ENCODE results near the gene BEST3.

BEST3 gene

DNA sequence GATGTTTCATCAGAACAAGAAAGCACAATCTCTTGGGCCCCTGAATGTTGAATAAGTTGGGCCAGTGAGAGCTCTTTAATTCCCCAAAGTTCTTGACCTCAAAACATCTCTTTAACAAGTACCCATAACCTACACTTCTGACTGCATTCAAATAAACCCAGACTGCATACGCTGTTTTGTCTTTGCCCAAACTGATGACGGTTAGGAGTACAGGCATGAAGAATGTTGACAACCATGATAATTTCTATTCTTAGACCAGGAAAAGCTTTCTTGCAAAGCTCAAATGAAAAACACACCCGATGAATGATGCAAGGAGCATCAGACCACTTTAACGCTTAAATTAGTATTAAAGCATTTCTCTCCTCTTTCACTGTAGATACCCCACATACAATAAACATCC is 27.8 kb upstream of the BEST3 start:
- no peaks in the 10 kb centered on the region for H3K27me3 ChIP-seq (ENCODE audit: insufficient read depth, insufficient read length)
- TF ChIP-seq YY1 (IDR thresholded peaks at IDR 0.05; ENCODE audit: insufficient read depth, insufficient read length) (no peak), SUZ12 (IDR thresholded peaks at IDR 0.05; ENCODE audit: extremely low read depth, insufficient read depth, insufficient read length) (no peak), ZNF274 (IDR thresholded peaks at IDR 0.05; ENCODE audit: low read depth, low read length) (no peak)
- no peak for DNase-seq (ENCODE audit: low read depth, low spot score)
- H3K9me3 ChIP-seq (ENCODE audit: insufficient read depth, low read length): no peaks in the 10 kb centered on the region
- no peaks in the 10 kb centered on the region for H3K36me3 ChIP-seq (ENCODE audit: insufficient read depth, insufficient read length, low read length)
- H3K4me1 ChIP-seq (ENCODE audit: insufficient read depth, insufficient read length): no peaks in the 10 kb centered on the region
- H3K9ac ChIP-seq (ENCODE audit: insufficient read length, low read depth): no peak overlapping the region
- H3K4me3 ChIP-seq (ENCODE audit: insufficient read length, low read depth): no peak overlapping the region

DNA sequence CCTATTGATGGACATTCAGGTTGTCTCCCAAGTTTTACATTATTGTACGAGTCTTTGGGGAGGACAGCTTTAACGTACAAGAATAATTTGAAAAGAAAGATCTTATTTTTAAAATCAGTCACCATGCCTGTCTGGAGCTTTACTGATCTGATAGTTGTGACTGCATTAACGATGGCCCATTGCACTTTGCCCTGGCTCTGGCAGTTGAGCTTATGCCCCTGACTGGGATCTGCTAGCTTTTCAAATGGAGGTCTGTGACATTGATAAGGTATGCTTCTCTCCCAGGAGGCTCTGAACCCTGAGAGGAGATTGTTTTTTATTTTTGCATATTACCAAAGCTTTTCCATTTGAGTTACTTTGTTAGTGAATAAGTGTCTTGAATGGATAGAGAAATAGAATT is 21.6 kb upstream of the BEST3 start:
- DNase-seq (ENCODE audit: low read depth, low spot score): no peak
- no peaks in the 10 kb centered on the region for H3K4me1 ChIP-seq (ENCODE audit: insufficient read depth, insufficient read length)
- no peaks in the 10 kb centered on the region for H3K36me3 ChIP-seq (ENCODE audit: insufficient read depth, insufficient read length, low read length)
- H3K4me3 ChIP-seq (ENCODE audit: insufficient read length, low read depth): no peak overlapping the region
- no peak overlapping the region for H3K9ac ChIP-seq (ENCODE audit: insufficient read length, low read depth)
- H3K9me3 ChIP-seq (ENCODE audit: insufficient read depth, low read length): no peaks in the 10 kb centered on the region
- TF ChIP-seq YY1 (IDR thresholded peaks at IDR 0.05; ENCODE audit: insufficient read depth, insufficient read length) (no peak), ZNF274 (IDR thresholded peaks at IDR 0.05; ENCODE audit: low read depth, low read length) (no peak), SUZ12 (IDR thresholded peaks at IDR 0.05; ENCODE audit: extremely low read depth, insufficient read depth, insufficient read length) (no peak)
- H3K27me3 ChIP-seq (ENCODE audit: insufficient read depth, insufficient read length): no peaks in the 10 kb centered on the region

DNA sequence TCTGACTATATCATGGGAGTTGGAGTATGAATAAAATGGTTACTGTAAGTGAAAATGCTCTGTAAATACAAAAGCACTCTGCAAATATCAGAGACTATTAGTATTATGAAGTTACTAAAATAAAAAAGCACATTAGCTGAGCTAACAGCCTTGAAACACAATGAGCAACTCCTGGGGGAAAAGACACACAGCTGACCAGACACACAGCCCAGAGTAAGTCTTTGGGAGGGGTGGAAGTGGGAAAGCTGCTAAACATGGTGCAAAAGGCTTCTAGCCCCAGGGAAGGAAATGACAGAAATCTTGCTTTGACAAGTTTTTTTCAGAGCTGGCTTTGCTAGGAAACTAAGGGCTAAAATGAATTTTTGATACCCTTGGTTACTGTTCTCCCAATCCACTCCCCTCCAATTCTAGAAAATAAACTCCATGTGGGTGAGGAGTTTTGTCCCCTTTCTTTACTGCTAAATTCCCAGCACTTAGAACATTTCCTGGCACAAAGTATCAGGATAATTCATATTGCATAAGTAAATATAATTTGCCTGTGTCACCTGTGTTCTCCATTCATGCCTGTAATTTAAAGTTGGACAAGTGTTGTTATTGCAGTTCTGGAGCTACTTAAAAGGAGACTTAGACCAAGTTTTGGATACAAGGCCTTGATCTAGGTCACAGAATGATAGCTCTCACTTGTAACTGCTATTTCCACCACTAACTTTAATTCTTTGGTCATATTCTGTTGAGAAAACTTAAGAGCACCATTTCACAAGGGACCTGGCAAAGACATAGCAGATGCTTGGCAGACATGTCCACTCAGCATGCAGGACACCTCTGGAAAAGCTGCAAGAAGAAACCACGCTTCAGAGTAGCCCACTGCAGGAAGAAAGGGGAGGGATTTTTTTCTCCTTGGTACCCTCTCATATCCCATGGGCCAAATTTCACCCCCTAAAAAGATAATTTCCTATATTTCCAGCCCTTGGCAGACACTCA is 20.5 kb upstream of the BEST3 start:
- TF ChIP-seq ZNF274 (IDR thresholded peaks at IDR 0.05; ENCODE audit: low read depth, low read length): no peak
- no peak for TF ChIP-seq YY1 (IDR thresholded peaks at IDR 0.05; ENCODE audit: insufficient read depth, insufficient read length)
- TF ChIP-seq SUZ12 (IDR thresholded peaks at IDR 0.05; ENCODE audit: extremely low read depth, insufficient read depth, insufficient read length): no peak
- Histone ChIP-seq H3K36me3 (ENCODE audit: insufficient read depth, insufficient read length, low read length) (no peaks in the 10 kb centered on the region), H3K4me3 (ENCODE audit: insufficient read length, low read depth) (no peak overlapping the region), H3K4me1 (ENCODE audit: insufficient read depth, insufficient read length) (no peaks in the 10 kb centered on the region), H3K9me3 (ENCODE audit: insufficient read depth, low read length) (no peaks in the 10 kb centered on the region), H3K9ac (ENCODE audit: insufficient read length, low read depth) (no peak overlapping the region), H3K27me3 (ENCODE audit: insufficient read depth, insufficient read length) (no peaks in the 10 kb centered on the region)
- no peak for DNase-seq (ENCODE audit: low read depth, low spot score)

DNA sequence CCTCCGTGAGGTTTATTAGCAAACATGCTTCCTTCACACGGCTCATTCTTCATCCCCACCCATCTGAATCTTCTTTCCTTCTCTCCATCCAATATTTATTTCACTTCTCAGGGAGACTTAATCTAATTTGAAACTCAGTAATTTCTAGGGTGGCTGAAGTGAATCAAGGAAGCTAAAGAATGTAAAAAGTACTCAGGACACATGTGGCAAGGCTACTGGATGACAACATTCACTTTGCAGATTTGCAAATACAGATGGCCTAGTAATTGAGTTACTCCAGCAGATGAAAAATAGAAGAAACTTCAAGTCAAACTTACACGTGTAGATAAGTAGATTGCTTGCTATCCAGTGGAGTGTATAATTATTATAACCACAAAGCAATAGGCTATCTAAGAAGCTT is 15.4 kb upstream of the BEST3 start:
- DNase-seq (ENCODE audit: low read depth, low spot score): no peak
- Histone ChIP-seq H3K27me3 (ENCODE audit: insufficient read depth, insufficient read length) (no peaks in the 10 kb centered on the region), H3K9ac (ENCODE audit: insufficient read length, low read depth) (no peak overlapping the region), H3K4me3 (ENCODE audit: insufficient read length, low read depth) (no peak overlapping the region), H3K36me3 (ENCODE audit: insufficient read depth, insufficient read length, low read length) (no peaks in the 10 kb centered on the region), H3K4me1 (ENCODE audit: insufficient read depth, insufficient read length) (no peaks in the 10 kb centered on the region), H3K9me3 (ENCODE audit: insufficient read depth, low read length) (no peaks in the 10 kb centered on the region)
- TF ChIP-seq YY1 (IDR thresholded peaks at IDR 0.05; ENCODE audit: insufficient read depth, insufficient read length) (no peak), SUZ12 (IDR thresholded peaks at IDR 0.05; ENCODE audit: extremely low read depth, insufficient read depth, insufficient read length) (no peak), ZNF274 (IDR thresholded peaks at IDR 0.05; ENCODE audit: low read depth, low read length) (no peak)

DNA sequence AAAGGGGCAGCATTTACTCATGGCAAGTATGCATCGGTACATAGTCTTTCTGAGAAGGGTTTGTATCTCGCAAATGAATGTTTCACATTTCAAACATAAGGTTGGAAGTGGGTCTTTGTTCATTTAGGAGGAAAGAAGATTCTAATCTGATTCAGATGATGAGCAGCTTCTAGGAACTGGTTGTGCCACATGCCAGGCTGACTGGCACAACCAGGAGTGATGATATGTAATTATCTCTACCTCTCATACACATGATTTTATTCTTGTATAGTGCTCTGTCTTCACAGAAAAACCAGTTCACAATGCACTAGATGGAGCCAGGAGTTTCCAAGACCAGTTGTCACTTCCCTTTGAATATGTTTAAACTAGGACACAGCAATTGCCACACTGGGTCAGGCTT is 13.7 kb upstream of the BEST3 start:
- H3K9me3 ChIP-seq (ENCODE audit: insufficient read depth, low read length): no peaks in the 10 kb centered on the region
- no peaks in the 10 kb centered on the region for H3K4me1 ChIP-seq (ENCODE audit: insufficient read depth, insufficient read length)
- no peaks in the 10 kb centered on the region for H3K36me3 ChIP-seq (ENCODE audit: insufficient read depth, insufficient read length, low read length)
- TF ChIP-seq ZNF274 (IDR thresholded peaks at IDR 0.05; ENCODE audit: low read depth, low read length) (no peak), YY1 (IDR thresholded peaks at IDR 0.05; ENCODE audit: insufficient read depth, insufficient read length) (no peak), SUZ12 (IDR thresholded peaks at IDR 0.05; ENCODE audit: extremely low read depth, insufficient read depth, insufficient read length) (no peak)
- no peak overlapping the region for H3K9ac ChIP-seq (ENCODE audit: insufficient read length, low read depth)
- no peak overlapping the region for H3K4me3 ChIP-seq (ENCODE audit: insufficient read length, low read depth)
- no peaks in the 10 kb centered on the region for H3K27me3 ChIP-seq (ENCODE audit: insufficient read depth, insufficient read length)
- no peak for DNase-seq (ENCODE audit: low read depth, low spot score)

DNA sequence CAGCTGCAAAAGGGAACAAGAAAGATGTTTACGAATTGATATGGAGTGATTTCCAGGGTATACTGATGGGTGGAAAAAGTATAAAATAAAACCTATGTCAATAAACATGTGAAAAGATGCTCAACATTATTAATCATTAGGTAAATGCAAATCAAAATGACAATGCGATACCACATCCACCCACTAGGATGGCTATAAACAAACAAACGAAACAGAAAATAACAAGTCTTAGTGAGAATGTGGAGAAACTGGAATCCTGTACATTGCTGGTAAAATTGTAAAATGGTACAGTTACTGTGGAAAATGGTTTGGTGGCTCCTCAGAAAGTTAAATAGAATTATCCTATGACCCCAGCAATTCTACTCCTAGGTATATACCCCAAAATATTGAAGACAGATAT is 9.5 kb upstream of the BEST3 start:
- Histone ChIP-seq H3K27me3 (ENCODE audit: insufficient read depth, insufficient read length) (no peaks in the 10 kb centered on the region), H3K9ac (ENCODE audit: insufficient read length, low read depth) (no peak overlapping the region), H3K36me3 (ENCODE audit: insufficient read depth, insufficient read length, low read length) (no peaks in the 10 kb centered on the region), H3K4me3 (ENCODE audit: insufficient read length, low read depth) (no peak overlapping the region), H3K9me3 (ENCODE audit: insufficient read depth, low read length) (no peaks in the 10 kb centered on the region), H3K4me1 (ENCODE audit: insufficient read depth, insufficient read length) (no peaks in the 10 kb centered on the region)
- no peak for DNase-seq (ENCODE audit: low read depth, low spot score)
- TF ChIP-seq YY1 (IDR thresholded peaks at IDR 0.05; ENCODE audit: insufficient read depth, insufficient read length) (no peak), SUZ12 (IDR thresholded peaks at IDR 0.05; ENCODE audit: extremely low read depth, insufficient read depth, insufficient read length) (no peak), ZNF274 (IDR thresholded peaks at IDR 0.05; ENCODE audit: low read depth, low read length) (no peak)

DNA sequence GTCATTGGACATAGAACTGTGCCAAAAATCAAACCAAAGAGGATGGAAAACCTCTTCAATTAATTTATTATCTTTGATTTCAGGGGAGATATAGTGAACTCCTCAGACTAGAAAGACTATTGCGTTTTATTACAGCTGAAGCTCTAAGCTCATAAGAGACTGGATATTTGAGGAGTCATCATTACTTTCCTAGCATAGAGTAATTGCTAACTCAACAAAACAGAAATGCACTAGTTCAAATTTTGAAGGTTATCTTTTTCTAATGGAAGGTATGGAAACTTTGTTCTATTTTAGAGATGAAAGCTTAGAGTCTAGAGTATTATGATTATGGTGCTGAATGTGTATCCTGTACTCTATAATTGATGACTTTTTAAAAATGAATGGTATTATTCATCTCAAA is 5.3 kb upstream of the BEST3 start:
- H3K36me3 ChIP-seq (ENCODE audit: insufficient read depth, insufficient read length, low read length): no peaks in the 10 kb centered on the region
- TF ChIP-seq SUZ12 (IDR thresholded peaks at IDR 0.05; ENCODE audit: extremely low read depth, insufficient read depth, insufficient read length) (no peak), ZNF274 (IDR thresholded peaks at IDR 0.05; ENCODE audit: low read depth, low read length) (no peak), YY1 (IDR thresholded peaks at IDR 0.05; ENCODE audit: insufficient read depth, insufficient read length) (no peak)
- no peaks in the 10 kb centered on the region for H3K27me3 ChIP-seq (ENCODE audit: insufficient read depth, insufficient read length)
- no peaks in the 10 kb centered on the region for H3K9me3 ChIP-seq (ENCODE audit: insufficient read depth, low read length)
- DNase-seq (ENCODE audit: low read depth, low spot score): no peak
- H3K9ac ChIP-seq (ENCODE audit: insufficient read length, low read depth): no peak overlapping the region
- no peak overlapping the region for H3K4me3 ChIP-seq (ENCODE audit: insufficient read length, low read depth)
- no peaks in the 10 kb centered on the region for H3K4me1 ChIP-seq (ENCODE audit: insufficient read depth, insufficient read length)

All from NT2/D1 (cell line).